CD4-positive, alpha-beta T cell treated with Interleukin-6 at 100 ng/mL for 8 hours (primary cell): Measurements from ENCODE around the gene GADD45GIP1.
A peak's percentile ranks its signal among the peaks of the same experiment; 100 is the strongest.
"Not testable (repeated sequence)": the region's sequence is repeated elsewhere in the genome, so short reads cannot be mapped to it uniquely, and the experiment has no call there.

ENCODE experiments used
- DNase-seq: peaks from one replicate; pipeline ENCODE4 v3.0.0-alpha.2; 2020; ENCODE audit warnings: mixed read lengths, low spot score

GADD45GIP1 gene

GRCh38 chr19:12939975-12940423 is 17.0 kb downstream of the GADD45GIP1 start:
- no peak for DNase-seq

GRCh38 chr19:12938779-12939601 is 18.0 kb downstream of the GADD45GIP1 start:
- DNase-seq: peak; percentile 25

- peak; percentile 99 for DNase-seq
Observed at GRCh38 chr19:12937927-12938778, 18.9 kb downstream of the GADD45GIP1 start, which contains the start of gene CALR. CALR (plus strand) TSS chr19:12938609; CDS start chr19:12938680, 71 bp downstream.

GRCh38 chr19:12937093-12937926 is 19.7 kb downstream of the GADD45GIP1 start:
- no peak for DNase-seq

GRCh38 chr19:12936582-12936981 is 20.4 kb downstream of the GADD45GIP1 start:
- DNase-seq: no peak

GRCh38 chr19:12935071-12935470 is 22.0 kb downstream of the GADD45GIP1 start:
- DNase-seq: no peak

- peak; percentile 89 for DNase-seq
Observed at GRCh38 chr19:12933287-12934072, 23.5 kb downstream of the GADD45GIP1 start, which contains the start of gene FARSA. FARSA (minus strand) TSS chr19:12933711; CDS start chr19:12933696, 15 bp downstream.

GRCh38 chr19:12932392-12933286 is 24.4 kb downstream of the GADD45GIP1 start:
- DNase-seq: no peak

GRCh38 chr19:12930002-12930645 is 26.9 kb downstream of the GADD45GIP1 start:
- no peak for DNase-seq

- DNase-seq: no peak
Observed at GRCh38 chr19:12924621-12925310, 32.3 kb downstream of the GADD45GIP1 start.

- no peak for DNase-seq
Observed at GRCh38 chr19:12922959-12923358, 34.1 kb downstream of the GADD45GIP1 start.

GRCh38 chr19:12921047-12921446 is 36.0 kb downstream of the GADD45GIP1 start:
- DNase-seq: no peak

- DNase-seq: no peak
Observed at GRCh38 chr19:12918253-12918652, 38.8 kb downstream of the GADD45GIP1 start.

GRCh38 chr19:12915860-12916259 is 41.2 kb downstream of the GADD45GIP1 start:
- not testable (repeated sequence) for DNase-seq

- peak; percentile 68 for DNase-seq
Observed at GRCh38 chr19:12913851-12914690, 43.0 kb downstream of the GADD45GIP1 start.

GRCh38 chr19:12913011-12913561 is 43.9 kb downstream of the GADD45GIP1 start:
- DNase-seq: no peak

- no peak for DNase-seq
Observed at GRCh38 chr19:12912571-12912970, 44.5 kb downstream of the GADD45GIP1 start.
